GM19468 (cell line): Measurements from ENCODE around the gene NYAP2.

Source experiments
- ATAC-seq: cut with Tn5 transposase; IDR thresholded peaks from one replicate; pipeline ENCODE4 v1.9.1; 2021; ENCODE audit warnings: mild to moderate bottlenecking, moderate library complexity, moderate number of reproducible peaks; ENCODE audit not compliant: unreplicated experiment; ENCODE audit errors: extremely low read depth

The NYAP2 gene

GRCh38 chr2:225608136-225608535 is 208.6 kb downstream of the NYAP2 start:
- no peak for ATAC-seq

GRCh38 chr2:225612636-225613035 is 213.1 kb downstream of the NYAP2 start:
- ATAC-seq, result no peak

GRCh38 chr2:225614915-225615314 is 215.4 kb downstream of the NYAP2 start:
- no peak for ATAC-seq

GRCh38 chr2:225615514-225615913 is 216.0 kb downstream of the NYAP2 start:
- no peak for ATAC-seq

- ATAC-seq, result no peak
These were observed 216.9 kb downstream of the NYAP2 start for GRCh38 chr2:225616372-225616771.

- ATAC-seq, result no peak
These were observed 217.3 kb downstream of the NYAP2 start for GRCh38 chr2:225616848-225617247.

GRCh38 chr2:225620227-225620626 is 220.7 kb downstream of the NYAP2 start:
- ATAC-seq, result no peak

- ATAC-seq, result no peak
These were observed 231.5 kb downstream of the NYAP2 start for GRCh38 chr2:225630824-225631533.

GRCh38 chr2:225632351-225632750 is 232.8 kb downstream of the NYAP2 start:
- no peak for ATAC-seq

GRCh38 chr2:225636558-225636957 is 237.0 kb downstream of the NYAP2 start:
- ATAC-seq, result no peak

GRCh38 chr2:225637259-225637658 is 237.7 kb downstream of the NYAP2 start:
- ATAC-seq, result no peak

- no peak for ATAC-seq
These were observed 241.0 kb downstream of the NYAP2 start for GRCh38 chr2:225640550-225640949.

- no peak for ATAC-seq
These were observed 249.8 kb downstream of the NYAP2 start for GRCh38 chr2:225649274-225649673.

- no peak for ATAC-seq
These were observed 250.5 kb downstream of the NYAP2 start for GRCh38 chr2:225650041-225650440.

GRCh38 chr2:225660262-225661131 is 261.0 kb downstream of the NYAP2 start:
- ATAC-seq, result peak; percentile 78

- no peak for ATAC-seq
These were observed 262.6 kb downstream of the NYAP2 start for GRCh38 chr2:225662101-225662500.

- no peak for ATAC-seq
These were observed 267.9 kb downstream of the NYAP2 start for GRCh38 chr2:225667445-225667844.

- ATAC-seq, result peak; percentile 74
These were observed 269.2 kb downstream of the NYAP2 start for GRCh38 chr2:225668606-225669266.

GRCh38 chr2:225670111-225670974 is 270.8 kb downstream of the NYAP2 start:
- no peak for ATAC-seq

- no peak for ATAC-seq
These were observed 279.3 kb downstream of the NYAP2 start for GRCh38 chr2:225678792-225679191.
